GM21619 (cell line): ENCODE data around the gene SEZ6L.

ENCODE experiments used
- ATAC-seq: cut with Tn5 transposase; IDR thresholded peaks from one replicate; pipeline ENCODE4 v1.9.1; 2021; ENCODE audit not compliant: unreplicated experiment

Gene SEZ6L

DNA sequence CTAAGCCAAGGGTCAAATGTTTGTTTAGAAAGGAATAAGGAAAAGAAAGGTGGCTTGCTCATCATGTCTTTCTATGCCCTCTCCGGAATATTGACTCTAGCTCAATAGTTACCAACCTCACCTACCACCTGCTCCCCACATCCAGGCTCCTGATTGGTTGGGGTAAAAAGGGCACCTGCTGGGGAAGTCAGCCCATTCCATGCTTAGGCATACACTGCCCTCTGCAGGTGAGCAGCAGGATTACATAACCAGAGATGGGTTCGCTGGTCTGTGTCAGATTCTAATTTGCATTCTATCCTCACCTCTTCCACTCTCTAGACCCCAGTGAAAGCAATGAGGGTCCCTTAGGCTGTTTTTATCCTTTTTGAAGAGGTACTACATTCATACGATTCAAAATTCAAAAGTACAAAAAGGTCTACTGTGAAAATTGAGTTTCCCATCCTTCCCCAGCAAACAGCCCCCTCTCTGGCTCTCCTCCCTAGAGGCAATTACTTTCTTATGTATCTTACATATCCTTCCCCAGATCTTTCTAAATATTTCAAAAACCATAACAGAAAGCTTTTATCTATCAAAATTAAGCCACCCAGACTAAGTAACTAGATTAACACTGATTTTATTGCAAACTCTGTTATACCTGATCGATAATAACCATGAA is 161.8 kb downstream of the SEZ6L start:
- no peak for ATAC-seq

DNA sequence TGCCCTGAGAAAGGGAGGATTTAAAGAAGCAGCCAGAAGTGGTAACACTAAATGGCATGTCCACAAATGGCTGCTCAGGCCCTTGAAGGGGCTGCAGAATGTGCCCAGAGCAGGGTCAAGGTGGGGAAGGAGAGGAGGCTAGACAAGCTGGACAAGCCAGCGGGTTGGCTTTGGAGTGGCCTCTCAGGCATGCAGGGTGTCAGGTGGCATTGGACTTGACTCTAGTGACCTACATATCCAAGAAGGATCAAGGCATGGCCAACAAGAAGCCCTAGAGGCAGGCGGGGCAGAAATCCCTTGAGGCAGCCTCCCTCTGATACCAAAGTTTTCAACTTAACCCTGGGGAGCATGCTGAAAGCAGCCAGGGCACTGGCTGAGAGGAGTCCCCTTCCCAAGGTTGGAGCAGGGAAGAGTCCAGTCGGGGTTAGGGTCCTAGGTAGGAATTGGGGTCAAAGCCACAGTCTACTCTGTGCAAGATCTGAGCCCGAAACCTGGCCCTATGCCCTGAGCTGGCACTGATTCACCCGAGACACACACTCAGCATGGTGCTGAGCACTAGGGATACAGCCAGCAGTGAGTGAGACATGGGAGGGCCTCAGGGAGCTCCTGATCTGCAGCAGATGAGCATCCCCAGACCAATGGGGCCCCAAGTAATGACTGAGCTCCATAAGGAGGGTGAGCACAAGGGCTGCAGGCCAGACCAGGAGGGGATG is 164.0 kb downstream of the SEZ6L start:
- ATAC-seq: no peak

DNA sequence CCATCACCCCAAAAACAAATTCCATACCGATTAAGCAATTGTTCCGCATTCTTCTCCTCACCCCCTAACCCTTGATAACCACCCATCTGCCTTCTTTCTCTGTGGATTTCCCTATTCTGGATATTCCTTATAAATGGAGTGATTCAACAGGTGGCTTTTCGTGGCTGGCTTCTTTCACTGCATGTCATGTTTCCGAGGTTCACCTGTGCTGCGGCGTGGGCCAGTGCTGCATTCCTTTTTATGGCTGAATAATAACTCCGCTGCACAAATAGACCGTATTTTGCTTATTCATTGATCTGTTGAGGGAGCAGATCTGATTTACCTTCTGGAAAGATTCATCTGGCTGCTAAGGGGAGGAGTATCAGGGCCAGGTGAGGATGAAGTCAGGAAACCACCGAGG is 165.0 kb downstream of the SEZ6L start:
- ATAC-seq: no peak

DNA sequence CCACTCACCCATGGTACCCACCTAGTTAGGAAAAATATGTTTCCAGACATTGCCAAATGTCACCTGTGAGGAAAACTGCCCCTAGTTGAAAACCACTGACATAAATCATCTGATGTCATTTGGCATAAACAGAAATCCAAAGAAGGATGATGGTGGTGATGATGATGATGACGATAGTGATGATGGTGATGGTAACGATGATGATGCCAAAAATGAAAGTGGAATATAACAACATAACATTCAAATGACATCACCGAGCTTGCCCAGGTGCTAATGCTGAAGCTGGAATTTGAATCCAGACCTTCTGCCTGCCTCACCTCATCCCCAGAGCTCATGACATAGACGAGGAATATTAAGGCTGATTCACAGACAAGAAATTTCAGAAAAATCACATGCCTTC is 167.5 kb downstream of the SEZ6L start:
- ATAC-seq: no peak

DNA sequence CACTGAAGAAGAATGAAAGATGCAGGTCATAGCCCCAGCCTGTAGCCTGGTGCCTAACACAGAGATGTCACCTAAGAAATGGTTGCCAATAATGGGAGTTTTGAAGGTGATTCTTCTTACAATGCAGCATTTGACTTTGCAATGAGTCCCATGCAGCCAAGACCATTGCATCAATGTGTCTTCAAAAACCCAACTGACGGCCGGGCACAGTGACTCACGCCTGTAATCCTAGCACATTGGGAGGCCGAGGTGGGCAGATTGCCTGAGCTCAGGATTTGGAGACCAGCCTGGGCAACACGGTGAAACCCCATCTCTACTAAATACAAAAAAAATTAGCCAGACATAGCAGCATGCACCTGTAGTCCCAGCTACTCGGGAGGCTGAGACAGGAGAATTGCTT is 170.5 kb downstream of the SEZ6L start:
- no peak for ATAC-seq

DNA sequence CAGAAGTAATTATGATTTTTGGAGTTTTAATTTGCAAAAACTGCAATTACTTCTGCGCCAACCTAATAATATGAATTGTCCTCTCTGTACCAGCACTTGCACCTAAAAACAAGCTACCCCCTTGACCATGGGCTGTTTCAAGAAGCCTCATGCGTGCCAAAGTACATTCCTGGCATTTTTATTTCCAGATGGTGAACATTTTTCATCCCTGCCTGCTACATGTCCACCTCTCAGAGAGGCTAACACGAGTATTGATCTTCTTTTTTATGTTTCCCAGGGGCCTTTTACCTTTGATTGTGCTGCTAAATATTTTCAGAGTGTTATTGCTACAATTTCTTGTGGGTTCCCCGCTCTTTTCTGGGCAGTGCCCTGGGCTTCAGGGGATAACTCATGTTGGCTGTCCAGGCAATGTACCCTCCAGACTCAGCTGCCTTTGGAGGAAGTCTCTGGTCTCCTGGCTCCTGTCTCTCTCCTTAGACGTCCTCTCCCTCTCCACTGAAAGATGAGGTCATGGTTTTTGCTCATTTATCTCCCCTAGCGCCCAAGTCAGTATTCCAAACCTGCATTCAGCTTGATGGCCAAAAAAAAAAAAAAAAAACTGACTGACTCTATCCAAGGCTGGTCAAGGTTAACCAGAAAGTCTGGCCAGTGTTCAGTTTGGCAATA is 173.6 kb downstream of the SEZ6L start:
- no peak for ATAC-seq

DNA sequence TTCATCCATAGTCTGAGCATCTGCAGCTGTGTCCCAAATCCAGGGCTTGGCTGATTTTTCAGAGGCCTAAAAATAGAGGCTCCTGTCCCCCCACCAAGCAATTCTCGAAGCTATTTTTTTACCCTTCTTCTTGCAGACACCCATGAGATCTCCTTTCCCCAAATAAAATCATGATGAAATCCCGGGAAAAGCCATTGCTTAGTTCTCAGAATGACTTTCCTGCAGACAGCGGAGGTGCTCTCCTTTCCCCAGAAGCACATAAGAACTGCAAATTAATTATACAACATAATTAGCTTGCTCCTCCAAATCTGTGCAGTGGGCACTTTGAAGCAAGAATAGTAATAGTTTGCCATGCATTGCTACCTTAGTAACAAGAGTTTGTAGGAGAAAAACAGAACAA is 176.2 kb downstream of the SEZ6L start:
- no peak for ATAC-seq

DNA sequence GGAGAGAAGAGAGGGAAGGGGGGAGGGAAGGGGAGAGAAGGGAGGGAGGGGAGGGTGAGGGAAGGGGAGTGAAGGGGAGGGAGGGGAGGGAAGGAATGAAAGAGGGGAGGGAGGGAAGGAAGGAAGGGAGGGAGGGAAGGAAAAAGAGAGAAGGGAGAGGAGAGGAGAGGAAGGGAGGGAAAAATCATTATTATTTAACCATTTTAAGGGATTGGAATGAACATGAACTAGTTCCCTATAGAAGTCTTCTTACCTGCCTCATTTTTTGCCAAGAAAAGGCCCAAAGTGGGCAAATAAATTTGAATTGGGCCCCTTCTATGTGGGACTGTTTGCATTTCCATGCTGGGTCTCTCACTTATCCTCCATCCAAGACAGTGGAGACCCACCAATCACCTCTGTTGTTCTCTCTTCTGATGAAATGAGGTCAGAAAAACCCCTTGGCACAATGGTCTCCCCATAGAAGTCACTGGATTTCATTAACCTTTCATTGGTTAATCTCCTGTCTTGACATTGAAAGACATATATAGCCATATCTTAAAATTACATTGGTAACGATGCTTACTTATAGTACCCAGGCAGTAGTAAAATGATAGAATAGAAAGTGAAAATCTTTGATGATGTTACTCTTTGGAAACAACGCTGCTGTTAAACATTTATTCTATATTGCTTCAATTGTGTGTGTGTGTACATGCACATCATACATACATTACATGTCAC is 179.7 kb downstream of the SEZ6L start:
- ATAC-seq: no peak

DNA sequence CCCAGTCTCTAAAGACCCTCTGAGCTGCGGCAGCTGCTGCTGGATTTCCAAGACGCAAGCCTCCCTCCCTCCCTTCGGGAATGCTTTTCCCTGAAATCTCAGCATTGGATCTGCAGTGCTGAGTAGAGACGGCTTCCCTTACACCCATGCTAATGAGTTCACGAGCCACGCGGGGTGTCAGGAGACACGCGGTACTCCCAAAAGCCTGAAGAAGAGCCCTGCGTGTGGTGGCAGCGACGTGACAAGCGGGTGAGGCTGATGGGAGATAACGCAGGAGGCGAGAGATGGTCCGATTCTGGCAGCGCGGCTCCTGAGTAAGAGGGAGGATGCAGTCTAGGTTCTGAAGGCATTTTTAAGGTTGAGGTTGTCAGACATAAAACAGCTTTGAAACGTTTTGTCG is 185.4 kb downstream of the SEZ6L start:
- ATAC-seq: no peak

DNA sequence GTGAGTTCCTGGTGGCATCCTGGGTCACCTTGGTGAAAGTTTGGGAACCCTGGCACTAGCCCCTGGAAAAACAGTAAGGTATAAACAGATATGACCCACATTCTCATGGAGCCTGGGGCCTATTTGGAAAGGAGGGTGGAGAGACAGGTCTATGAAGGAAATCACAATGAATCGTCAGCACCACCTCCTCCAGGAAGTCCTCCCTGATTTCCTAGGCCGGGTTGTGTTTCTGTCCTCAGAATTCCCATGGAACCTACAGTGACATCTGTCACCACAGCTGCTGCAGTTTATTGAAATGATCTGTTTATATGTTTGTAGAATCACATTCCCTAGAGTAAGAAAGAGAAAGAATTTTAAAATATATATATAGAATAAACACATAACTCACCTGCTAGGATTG is 188.0 kb downstream of the SEZ6L start:
- ATAC-seq: no peak

DNA sequence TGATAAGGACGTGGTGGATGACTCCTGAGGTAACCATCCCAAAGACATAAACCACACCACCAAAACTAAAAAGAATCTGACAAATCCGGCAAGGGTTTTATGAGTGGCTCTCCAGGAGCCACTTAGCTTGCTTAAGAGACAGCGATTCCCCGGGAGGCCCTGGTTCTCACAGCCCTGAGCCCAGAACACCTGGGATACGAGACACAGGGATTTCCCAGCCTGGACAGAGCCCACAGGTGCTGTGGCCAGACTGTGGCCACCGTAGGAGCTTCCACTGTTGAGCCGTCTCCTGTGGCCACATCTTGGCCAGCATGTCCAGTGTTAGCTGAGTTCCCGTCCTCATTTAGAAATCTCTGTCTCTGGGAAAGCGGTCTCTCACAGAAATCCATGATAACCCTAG is 188.6 kb downstream of the SEZ6L start:
- no peak for ATAC-seq

DNA sequence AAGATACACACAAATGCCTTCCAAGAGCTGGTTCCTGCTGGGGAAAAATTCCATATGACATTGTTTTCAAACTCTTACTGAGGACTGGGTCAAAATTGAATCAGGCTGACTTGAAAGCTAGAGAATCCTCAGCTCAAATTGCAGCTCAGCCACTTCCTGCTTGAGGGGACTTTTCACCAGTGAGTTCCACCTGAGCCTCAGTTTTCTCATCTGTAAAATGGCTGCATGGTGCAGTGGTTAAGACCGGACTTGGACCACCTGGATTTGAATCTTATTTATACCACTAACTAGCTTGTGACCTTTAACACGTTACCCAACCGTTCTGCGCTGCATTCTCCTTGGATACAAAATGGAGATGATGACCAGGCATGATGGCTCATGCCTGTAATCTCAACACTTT is 189.9 kb downstream of the SEZ6L start:
- ATAC-seq: no peak

DNA sequence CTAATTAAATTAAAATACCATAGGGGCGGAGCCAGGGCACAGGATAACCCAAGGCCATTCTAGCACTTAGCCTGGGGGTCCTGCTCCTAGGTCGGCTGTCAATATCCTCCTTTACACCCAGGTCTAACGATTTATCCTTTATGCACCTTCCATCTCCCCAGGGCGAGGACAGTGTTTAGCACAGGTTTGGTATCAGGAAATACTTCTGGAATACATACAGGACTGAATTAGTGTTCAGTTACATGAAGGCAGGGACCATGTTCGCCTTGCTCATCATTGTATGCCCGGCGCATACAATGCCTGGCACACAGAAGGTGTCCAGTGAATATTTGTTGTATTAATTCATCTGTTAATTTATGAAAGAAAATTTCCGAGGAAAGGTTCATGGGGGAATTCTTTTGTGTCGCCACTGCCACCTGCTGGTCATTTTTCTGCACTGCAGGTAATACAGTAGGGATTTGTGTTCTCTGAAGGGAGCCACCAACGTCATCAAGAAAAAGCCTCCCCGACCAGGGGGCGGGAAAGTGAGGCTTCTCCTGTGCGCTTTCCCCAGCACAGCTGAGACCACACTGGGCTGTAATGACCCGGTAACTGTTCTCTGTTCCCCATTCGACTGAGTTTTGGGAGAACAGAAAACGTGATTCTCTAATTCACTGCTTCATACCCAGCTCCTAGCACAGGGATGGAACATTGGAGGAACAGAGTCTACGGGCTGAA is 191.1 kb downstream of the SEZ6L start:
- ATAC-seq: no peak

DNA sequence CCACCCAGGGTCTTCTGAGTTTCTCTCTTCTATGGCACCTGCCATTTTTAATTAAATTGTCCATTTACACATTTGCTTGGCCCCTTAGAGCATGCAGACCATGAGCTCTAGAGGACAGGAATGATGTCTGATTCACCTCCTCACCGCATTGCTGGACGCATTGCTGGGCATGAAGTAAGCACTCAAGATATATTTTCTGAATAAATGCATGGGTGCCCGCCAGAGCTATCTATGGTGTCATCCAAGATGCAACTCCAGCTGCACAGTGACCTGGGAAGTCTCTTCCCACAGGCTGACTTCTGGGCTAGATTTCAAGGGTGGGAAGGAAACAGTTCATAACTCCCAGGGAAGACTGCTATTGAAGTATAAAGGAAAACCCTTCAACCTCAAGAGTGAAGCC is 193.2 kb downstream of the SEZ6L start:
- ATAC-seq: no peak

DNA sequence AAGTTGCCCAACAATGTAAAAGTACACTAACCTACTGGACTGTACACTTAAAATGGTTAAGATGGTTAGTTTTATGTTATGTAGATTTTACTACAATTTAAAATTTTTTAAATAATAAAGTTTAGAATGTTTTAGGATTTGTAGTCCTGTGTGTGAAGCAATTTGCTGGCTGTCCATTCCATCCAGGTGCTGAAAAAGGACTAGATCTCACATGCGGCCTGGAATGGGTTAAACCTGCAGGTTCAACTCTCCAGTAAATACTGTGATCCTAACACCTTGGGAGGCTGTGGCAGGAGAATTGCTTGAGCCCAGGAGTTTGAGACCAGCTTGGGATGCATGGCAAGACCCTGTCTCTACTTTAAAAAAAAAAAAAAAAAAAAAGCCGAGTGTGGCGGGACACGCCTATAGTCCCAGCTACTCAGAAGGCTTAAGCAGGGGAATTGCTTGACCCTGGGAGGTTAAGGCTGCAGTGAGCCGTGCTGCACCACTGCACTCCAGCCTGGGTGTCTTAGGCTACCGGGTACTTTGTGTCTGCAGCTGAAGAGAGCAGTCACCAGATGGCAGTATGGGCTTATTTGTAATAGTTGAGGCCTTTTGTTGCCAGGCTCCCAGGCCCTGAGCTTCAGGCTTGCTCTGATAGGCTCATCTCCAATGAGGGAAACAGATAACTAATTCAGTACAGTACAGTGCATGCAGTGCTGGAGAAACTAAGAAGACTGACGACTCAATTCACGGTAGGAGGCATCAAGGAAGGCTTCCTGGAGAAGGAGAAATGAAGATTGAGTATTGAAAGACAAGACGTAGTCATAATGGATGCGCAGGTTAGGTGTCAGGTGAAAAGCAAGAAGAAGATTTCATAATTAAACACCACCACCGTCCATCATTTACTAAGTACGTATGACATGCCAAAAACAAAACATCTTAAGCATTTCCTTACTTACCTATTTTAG is 195.1 kb downstream of the SEZ6L start:
- ATAC-seq: no peak

DNA sequence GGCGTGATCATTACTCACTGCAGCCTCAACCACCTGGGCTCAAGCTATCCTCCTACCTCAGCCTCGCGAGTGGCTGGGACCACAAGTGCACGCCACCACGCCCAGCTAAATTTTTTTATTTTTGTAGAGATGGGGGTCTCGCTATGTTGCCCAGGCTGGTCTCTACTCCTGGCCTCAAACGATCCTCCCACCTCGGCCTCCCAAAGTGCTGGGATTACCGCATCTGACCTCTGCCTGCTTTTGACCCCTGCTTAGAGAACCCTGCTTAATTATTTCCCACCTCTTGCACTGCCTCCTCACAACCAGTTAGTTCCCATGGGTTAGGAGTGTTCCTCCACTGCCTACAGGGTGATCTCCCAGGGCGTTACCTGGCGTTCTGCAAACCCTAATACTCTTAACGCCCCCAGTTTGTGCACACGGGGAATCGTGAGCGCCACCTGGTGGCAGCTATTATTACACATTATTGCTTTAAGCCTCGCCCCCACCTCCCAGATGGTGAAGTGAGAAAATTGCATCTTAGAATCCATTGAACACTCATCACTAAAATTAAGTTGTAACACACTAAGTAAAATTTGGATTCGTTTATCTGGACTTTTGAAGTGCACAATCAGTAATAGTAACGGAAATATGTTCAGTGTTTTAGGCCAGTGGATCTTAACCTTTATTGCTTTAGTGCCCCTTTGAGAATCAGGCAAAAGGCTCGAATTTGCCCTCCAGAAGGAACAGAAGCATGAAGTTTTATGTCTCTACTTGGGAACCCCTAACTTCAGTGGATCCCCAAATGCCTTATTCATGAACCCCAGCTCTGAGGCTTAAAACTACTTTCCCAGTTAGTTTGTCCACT is 198.4 kb downstream of the SEZ6L start:
- no peak for ATAC-seq

DNA sequence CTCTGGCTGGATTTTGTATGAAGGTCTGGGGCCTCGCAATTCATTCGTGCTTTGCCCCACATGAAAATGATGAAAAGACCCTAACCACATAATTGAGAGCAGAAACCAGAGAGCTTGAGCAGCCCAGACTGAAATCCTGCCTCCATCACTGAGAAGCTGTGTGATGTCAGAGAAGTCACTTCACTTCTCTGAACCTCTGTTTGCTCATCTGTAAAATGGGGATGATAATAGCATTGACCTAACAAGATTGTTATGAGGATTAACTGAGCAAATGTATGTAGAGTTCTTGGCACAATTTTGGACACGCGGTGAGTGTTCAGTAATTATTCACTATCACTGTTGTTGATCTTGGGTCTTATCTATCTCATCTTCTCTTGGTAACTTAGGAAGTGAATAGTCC is 203.6 kb downstream of the SEZ6L start:
- no peak for ATAC-seq

DNA sequence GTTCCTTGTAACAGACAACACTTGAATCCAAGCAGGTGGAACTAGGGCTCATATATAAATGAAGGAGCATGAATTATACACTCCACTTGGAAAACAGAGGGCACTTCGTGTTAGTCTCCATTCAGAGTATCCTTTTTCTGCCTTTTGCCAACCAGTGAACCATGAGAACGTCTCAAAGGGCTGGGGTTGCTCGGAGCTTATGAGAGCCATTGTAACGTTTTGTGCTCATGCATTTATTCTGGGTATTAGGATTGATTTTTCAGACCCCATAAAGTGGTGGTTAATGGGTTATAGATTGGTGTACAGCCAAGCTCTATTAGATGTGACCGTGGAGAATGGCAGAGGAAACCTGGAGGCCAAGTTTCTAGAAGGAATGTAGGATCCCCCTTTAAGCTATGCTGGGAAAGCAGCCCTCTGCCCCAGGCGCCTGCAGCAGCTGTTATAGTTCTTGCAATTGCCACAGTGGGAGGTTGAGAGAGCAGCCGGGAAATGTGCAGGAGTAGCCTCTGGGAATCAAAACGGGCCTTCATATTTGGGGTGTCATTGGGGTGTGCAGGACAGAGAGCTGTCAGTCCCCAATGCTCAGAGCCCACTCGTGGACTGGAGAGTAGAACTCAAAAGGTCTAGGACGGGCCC is 205.2 kb downstream of the SEZ6L start:
- ATAC-seq: no peak
